ENCODE measurements around the gene BRD9. TPM values are rescaled to one million over a fixed set of nuclear protein-coding genes. Genes with fewer than 3 reads are reported as not detected.

BRD9 gene
- total and polyA plus RNA-seq, 2 experiments from 2014 or later = 24.5 to 36.9 TPM

- Histone ChIP-seq H3K27ac (no peak overlapping the region), H3K27me3 (no peaks in the 10 kb centered on the region), H3K36me3 (no peaks in the 10 kb centered on the region), H3K4me1 (ENCODE audit: low read depth) (peaks cover 8% of the 10 kb centered on the region), H3K9me3 (ENCODE audit: low read depth) (no peaks in the 10 kb centered on the region), H3K4me3 (no peak overlapping the region)
- no peak for DNase-seq (ENCODE audit: low read depth in 1 of 2, low spot score in 1 of 2)
- no peak for TF ChIP-seq CTCF (IDR thresholded peaks at IDR 0.05; ENCODE audit: low read depth, low read length)
Measured at GRCh38 chr5:852018-852417, 40.6 kb downstream of the BRD9 start.

- Histone ChIP-seq H3K4me1 (ENCODE audit: low read depth) (peaks cover 8% of the 10 kb centered on the region), H3K9me3 (ENCODE audit: low read depth) (no peaks in the 10 kb centered on the region), H3K27me3 (no peaks in the 10 kb centered on the region), H3K4me3 (no peak overlapping the region), H3K36me3 (no peaks in the 10 kb centered on the region), H3K27ac (no peak overlapping the region)
- no peak for TF ChIP-seq CTCF (IDR thresholded peaks at IDR 0.05; ENCODE audit: low read depth, low read length)
- DNase-seq (ENCODE audit: low read depth in 1 of 2, low spot score in 1 of 2) = no peak
Measured at GRCh38 chr5:851553-851952, 41.0 kb downstream of the BRD9 start.

- Histone ChIP-seq H3K4me3 (no peak overlapping the region), H3K36me3 (no peaks in the 10 kb centered on the region), H3K27me3 (no peaks in the 10 kb centered on the region), H3K9me3 (ENCODE audit: low read depth) (no peaks in the 10 kb centered on the region), H3K27ac (no peak overlapping the region), H3K4me1 (ENCODE audit: low read depth) (peaks cover 8% of the 10 kb centered on the region)
- TF ChIP-seq CTCF (IDR thresholded peaks at IDR 0.05; ENCODE audit: low read depth, low read length) = no peak
- DNase-seq (ENCODE audit: low read depth in 1 of 2, low spot score in 1 of 2) = no peak
Measured at GRCh38 chr5:851076-851475, 41.5 kb downstream of the BRD9 start.

GRCh38 chr5:850511-851006, 42.0 kb downstream of the BRD9 start, which contains the start of gene ZDHHC11:
TSS of gene ZDHHC11 (minus strand) at chr5:850986. CDS start at chr5:850602, 384 bp downstream.
- Histone ChIP-seq H3K4me1 (ENCODE audit: low read depth) (peaks cover 8% of the 10 kb centered on the region), H3K36me3 (no peaks in the 10 kb centered on the region), H3K9me3 (ENCODE audit: low read depth) (no peaks in the 10 kb centered on the region), H3K4me3 (no peak within 1 kb of the TSS), H3K27ac (no peak within 1 kb of the TSS), H3K27me3 (no peaks in the 10 kb centered on the region)
- DNase-seq (ENCODE audit: low read depth in 1 of 2, low spot score in 1 of 2) = no peak
- TF ChIP-seq CTCF (IDR thresholded peaks at IDR 0.05; ENCODE audit: low read depth, low read length) = no peak

- peak; percentile 18 to 23 for DNase-seq (ENCODE audit: low read depth in 1 of 2, low spot score in 1 of 2)
- no peak for TF ChIP-seq CTCF (IDR thresholded peaks at IDR 0.05; ENCODE audit: low read depth, low read length)
- no peaks in the 10 kb centered on the region for H3K36me3 ChIP-seq
- H3K4me1 ChIP-seq (ENCODE audit: low read depth) = peaks cover 8% of the 10 kb centered on the region
- no peak overlapping the region for H3K27ac ChIP-seq
- H3K9me3 ChIP-seq (ENCODE audit: low read depth) = no peaks in the 10 kb centered on the region
- no peaks in the 10 kb centered on the region for H3K27me3 ChIP-seq
- H3K4me3 ChIP-seq = no peak overlapping the region
Measured at GRCh38 chr5:849651-850301, 42.8 kb downstream of the BRD9 start.

Data from cardiac muscle cell (in vitro differentiated cells and primary cell).